Heart left ventricle (tissue), 13 donors: ENCODE data around the gene SEC31A.

ENCODE experiments used
- CTCF ChIP-seq, 12 donors: fragments of 200-600 bp; sonication (generic) in 4 of 12; IDR thresholded peaks; one replicate each; pipeline versions ENCODE4 v1.5.0 to v1.8.0; 2018 to 2022; ENCODE audit warnings: antibody characterized with exemption in 12 of 12, mild to moderate bottlenecking in 5 of 12
- POLR2A ChIP-seq, 2 donors: fragments of 450-650 bp; IDR thresholded peaks; one replicate each; pipeline ENCODE4 v1.6.1; 2017; ENCODE audit warnings: antibody characterized with exemption in 2 of 2, mild to moderate bottlenecking in 2 of 2, moderate library complexity in 2 of 2
- donor health status: ischemic (EF 13 %, LVEDD 7.1; RV severe dilation, severe dysfunction).
- donor health status: DM: no; HTN: yes; CAD: no.
- donor health status: DM: no; HTN: no; CAD: no.
- donor health status: ischemic (EF 25% LVEDD 6.9; RV normal size, moderate dysfunction).
- donor health status: ischemic (EF 25% LVEDD 5.7; RV mildly dilated, moderate dysfunction).
- donor health status: ischemic (EF 35%, LVEDD 5.7; RV mildly dilated, moderate dysfunction).
- donor health status: nonischemic (EF 11% LVEDD 7.7; RV severe dilation, severe dysfunction).
- donor health status: DM: yes; HTN: yes; CAD: no.
- donor health status: PGD.
- donor health status: ischemic (EF 29% LVEDD 5.4; RV normal size, mild dysfunction).
- donor health status: nonischemic (EF 23%, LVEDD 6.1; RV moderate dilation, normal function).

- TF ChIP-seq POLR2A (IDR thresholded peaks at IDR 0.05) (no peak), CTCF (IDR thresholded peaks at IDR 0.05) (no peak)
Observed at GRCh38 chr4:82789025-82789776, 101.8 kb downstream of the SEC31A start.
